Measurements from ENCODE around the gene SRC.

SRC gene

DNA sequence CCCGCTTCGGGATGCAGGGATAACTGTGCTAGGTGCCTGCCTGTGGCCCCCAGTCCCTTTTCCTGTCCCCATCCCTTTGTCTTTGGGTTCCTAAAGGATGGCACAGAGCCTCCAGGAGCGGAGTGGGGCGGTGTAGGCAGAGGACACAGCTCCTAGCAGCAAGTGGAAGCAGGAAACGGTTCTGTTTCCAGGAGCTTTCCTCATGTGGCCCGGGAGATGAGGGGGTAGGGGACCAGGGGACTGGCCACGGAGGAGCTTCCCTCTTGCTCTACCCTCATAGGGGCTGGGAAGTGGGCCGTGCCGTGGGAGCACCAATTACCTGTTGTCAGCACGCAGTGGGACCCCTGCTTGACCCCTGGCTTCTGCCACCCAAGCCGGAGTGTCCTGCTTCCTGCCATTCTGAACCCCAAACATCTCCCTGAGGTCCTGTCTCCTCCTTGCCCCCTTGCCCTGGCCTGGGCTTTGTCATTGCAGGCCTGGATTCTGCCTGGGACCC lies 76.9 kb downstream of the SRC start:
- Histone ChIP-seq H3K4me3 (replicated peaks; ENCODE audit: insufficient read depth, low read length) (no peak overlapping the region), H3K27ac (replicated peaks) (no peak overlapping the region), H3K27me3 (ENCODE audit: insufficient read depth, poor library complexity, severe bottlenecking) (peaks cover 28% of the 10 kb centered on the region)
- no peak for DNase-seq (ENCODE audit: low read depth in 1 of 2, low spot score in 1 of 2)
- TF ChIP-seq POLR2AphosphoS5 (IDR thresholded peaks at IDR 0.05; ENCODE audit: low read depth) (no peak), SPI1 (IDR thresholded peaks at IDR 0.05; ENCODE audit: borderline replicate concordance, low read depth) (no peak), GABPA (IDR thresholded peaks at IDR 0.05; ENCODE audit: low read depth) (no peak), REST (IDR thresholded peaks at IDR 0.05; ENCODE audit: insufficient replicate concordance, low read depth) (no peak)
- TF ChIP-seq, protein P1, sequence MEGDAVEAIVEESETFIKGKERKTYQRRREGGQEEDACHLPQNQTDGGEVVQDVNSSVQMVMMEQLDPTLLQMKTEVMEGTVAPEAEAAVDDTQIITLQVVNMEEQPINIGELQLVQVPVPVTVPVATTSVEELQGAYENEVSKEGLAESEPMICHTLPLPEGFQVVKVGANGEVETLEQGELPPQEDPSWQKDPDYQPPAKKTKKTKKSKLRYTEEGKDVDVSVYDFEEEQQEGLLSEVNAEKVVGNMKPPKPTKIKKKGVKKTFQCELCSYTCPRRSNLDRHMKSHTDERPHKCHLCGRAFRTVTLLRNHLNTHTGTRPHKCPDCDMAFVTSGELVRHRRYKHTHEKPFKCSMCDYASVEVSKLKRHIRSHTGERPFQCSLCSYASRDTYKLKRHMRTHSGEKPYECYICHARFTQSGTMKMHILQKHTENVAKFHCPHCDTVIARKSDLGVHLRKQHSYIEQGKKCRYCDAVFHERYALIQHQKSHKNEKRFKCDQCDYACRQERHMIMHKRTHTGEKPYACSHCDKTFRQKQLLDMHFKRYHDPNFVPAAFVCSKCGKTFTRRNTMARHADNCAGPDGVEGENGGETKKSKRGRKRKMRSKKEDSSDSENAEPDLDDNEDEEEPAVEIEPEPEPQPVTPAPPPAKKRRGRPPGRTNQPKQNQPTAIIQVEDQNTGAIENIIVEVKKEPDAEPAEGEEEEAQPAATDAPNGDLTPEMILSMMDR (IDR thresholded peaks at IDR 0.05; ENCODE audit: insufficient read depth, low read length) = no peak

DNA sequence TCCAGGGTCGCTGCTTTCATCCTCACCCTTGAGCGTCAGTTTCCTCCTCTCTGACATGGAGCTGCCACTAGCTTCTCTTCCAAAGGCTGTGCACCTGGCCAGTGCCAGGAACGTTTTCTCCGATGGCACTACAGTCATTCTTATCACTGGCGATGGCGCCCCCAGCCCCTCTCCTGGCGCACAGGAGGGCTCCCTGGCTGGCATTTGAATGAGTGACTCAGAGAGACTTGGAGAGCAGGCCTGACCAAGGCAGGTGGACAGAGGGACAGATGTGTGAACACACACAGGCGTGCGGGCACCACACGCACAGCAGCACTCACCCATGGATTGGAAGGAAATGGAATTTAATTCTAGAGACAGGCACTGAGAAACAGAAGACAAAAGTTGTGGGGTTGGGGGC lies 77.6 kb downstream of the SRC start:
- TF ChIP-seq SPI1 (IDR thresholded peaks at IDR 0.05; ENCODE audit: borderline replicate concordance, low read depth) = no peak
- no peak for TF ChIP-seq REST (IDR thresholded peaks at IDR 0.05; ENCODE audit: insufficient replicate concordance, low read depth)
- TF ChIP-seq GABPA (IDR thresholded peaks at IDR 0.05; ENCODE audit: low read depth) = no peak
- TF ChIP-seq POLR2AphosphoS5 (IDR thresholded peaks at IDR 0.05; ENCODE audit: low read depth) = no peak
- TF ChIP-seq, protein P1 (IDR thresholded peaks at IDR 0.05; ENCODE audit: insufficient read depth, low read length) = no peak
- peaks cover 28% of the 10 kb centered on the region for H3K27me3 ChIP-seq (ENCODE audit: insufficient read depth, poor library complexity, severe bottlenecking)

GRCh38 chr20:37424062-37424851 lies 78.3 kb downstream of the SRC start:
- no peak for TF ChIP-seq REST (IDR thresholded peaks at IDR 0.05; ENCODE audit: insufficient replicate concordance, low read depth)
- TF ChIP-seq, protein P1 (IDR thresholded peaks at IDR 0.05; ENCODE audit: insufficient read depth, low read length) = no peak
- Histone ChIP-seq H3K4me3 (replicated peaks; ENCODE audit: insufficient read depth, low read length) (no peak overlapping the region), H3K27me3 (ENCODE audit: insufficient read depth, poor library complexity, severe bottlenecking) (peaks cover 28% of the 10 kb centered on the region), H3K27ac (replicated peaks) (no peak overlapping the region)
- DNase-seq (ENCODE audit: low read depth in 1 of 2, low spot score in 1 of 2) = no peak

More for the DNA sequence above, 77.6 kb downstream of the SRC start:
- H3K4me3 ChIP-seq (replicated peaks; ENCODE audit: insufficient read depth, low read length) = no peak overlapping the region
- DNase-seq (ENCODE audit: low read depth in 1 of 2, low spot score in 1 of 2) = no peak
- H3K27ac ChIP-seq (replicated peaks) = no peak overlapping the region

Measured in HL-60 (cell line).